Vagina (tissue), 2 donors: ENCODE data around the gene SERPINB13.

ENCODE experiments used
- CTCF ChIP-seq, 3 experiments: fragments of 450-650 bp in 2 of 3; fragments of 200-600 bp in 1 of 3; sonication (generic) in 1 of 3; IDR thresholded peaks; one replicate each; pipeline ENCODE4 v1.5.1; 2017 to 2019; ENCODE audit warnings: antibody characterized with exemption in 3 of 3, mild to moderate bottlenecking in 2 of 3, moderate library complexity in 2 of 3
- POLR2A ChIP-seq, 2 donors: fragments of 450-650 bp; IDR thresholded peaks; one replicate each; pipeline ENCODE4 v1.6.1; 2017; ENCODE audit warnings: antibody characterized with exemption in 2 of 2, mild to moderate bottlenecking in 2 of 2, moderate library complexity in 2 of 2

- TF ChIP-seq CTCF (IDR thresholded peaks at IDR 0.05): peak in 2 of 3 experiments; percentile 13 to 23
- TF ChIP-seq POLR2A (IDR thresholded peaks at IDR 0.05): no peak
These were observed 8.7 kb upstream of the SERPINB13 start for GRCh38 chr18:63578357-63578958.
